Esophagus squamous epithelium (tissue), 5 donors: ENCODE measurements around the gene ZDHHC20. TPM values are rescaled to one million over a fixed set of nuclear protein-coding genes. Genes with fewer than 3 reads are reported as not detected.

Source experiments
- DNase-seq: peaks from one replicate; lab custom pipeline; 2025; lab: John Stamatoyannopoulos, UW
- H3K27ac ChIP-seq, 4 donors: fragments of 200-600 bp; sonication (generic); one replicate each; pipeline ENCODE4 v1.5.1; 2016 to 2019; ENCODE audit warnings: mild to moderate bottlenecking in 1 of 4
- H3K27me3 ChIP-seq, 4 donors: fragments of 200-600 bp; sonication (generic); 1 replicate in 3 of 4; 2 replicates in 1 of 4; pipeline versions ENCODE4 v1.5.1 to v1.6.0; 2017 to 2021; ENCODE audit warnings: antibody characterized with exemption in 1 of 4
- H3K36me3 ChIP-seq, 3 donors: fragments of 200-600 bp; sonication (generic); one replicate each; pipeline ENCODE4 v1.5.1; 2016 to 2019
- H3K4me1 ChIP-seq, 3 donors: fragments of 200-600 bp; sonication (generic); one replicate each; pipeline ENCODE4 v1.5.1; 2017 to 2019
- H3K4me3 ChIP-seq, 4 donors: fragments of 200-600 bp; sonication (generic); 1 replicate in 3 of 4; 2 replicates in 1 of 4; pipeline ENCODE4 v1.5.1; 2016 to 2019; ENCODE audit warnings: mild to moderate bottlenecking in 2 of 4, moderate library complexity in 1 of 4
- H3K9me3 ChIP-seq, 3 donors: fragments of 200-600 bp; sonication (generic); one replicate each; pipeline ENCODE4 v1.5.1; 2016 to 2019
- POLR2A ChIP-seq, 4 donors: fragments of 450-650 bp; IDR thresholded peaks; one replicate each; pipeline ENCODE4 v1.6.1; 2017; ENCODE audit warnings: antibody characterized with exemption in 4 of 4, mild to moderate bottlenecking in 4 of 4, moderate library complexity in 3 of 4
- WGBS, 2 donors: methylation state at CpG; one replicate each; pipeline ENCODE4 v1.1.5; 2018; 5-methylcytosine and 5-hydroxymethylcytosine counted together
- intact Hi-C: fragments of 100-400 bp; cut with DNase I; formaldehyde crosslinking; loops from one replicate; pipeline ENCODE4 v1.15.0; 2022
- total RNA-seq, 4 donors: library from RNA; depleted of rRNA; stranded (reverse); fragments of >200 nt; gene quantifications; one replicate each; pipeline ENCODE4 v1.1.0, GENCODE V29; 2016
- TF ChIP-seq, protein P1 (sequence below), 6 experiments: fragments of 450-650 bp in 4 of 6; fragments of 200-600 bp in 2 of 6; sonication (generic) in 2 of 6; IDR thresholded peaks; one replicate each; pipeline ENCODE4 v1.5.1; 2016 to 2019; ENCODE audit warnings: antibody characterized with exemption in 6 of 6, mild to moderate bottlenecking in 4 of 6, moderate library complexity in 4 of 6
- donor health status: DM: yes; HTN: yes; CAD: no.

ZDHHC20 gene
- total RNA-seq, 4 donors from 2014 or later, result 64.0 to 83.9 (median 74.9) TPM

GRCh38 chr13:21475115-21475514 is 16.0 kb upstream of the ZDHHC20 start:
- TF ChIP-seq, protein P1, sequence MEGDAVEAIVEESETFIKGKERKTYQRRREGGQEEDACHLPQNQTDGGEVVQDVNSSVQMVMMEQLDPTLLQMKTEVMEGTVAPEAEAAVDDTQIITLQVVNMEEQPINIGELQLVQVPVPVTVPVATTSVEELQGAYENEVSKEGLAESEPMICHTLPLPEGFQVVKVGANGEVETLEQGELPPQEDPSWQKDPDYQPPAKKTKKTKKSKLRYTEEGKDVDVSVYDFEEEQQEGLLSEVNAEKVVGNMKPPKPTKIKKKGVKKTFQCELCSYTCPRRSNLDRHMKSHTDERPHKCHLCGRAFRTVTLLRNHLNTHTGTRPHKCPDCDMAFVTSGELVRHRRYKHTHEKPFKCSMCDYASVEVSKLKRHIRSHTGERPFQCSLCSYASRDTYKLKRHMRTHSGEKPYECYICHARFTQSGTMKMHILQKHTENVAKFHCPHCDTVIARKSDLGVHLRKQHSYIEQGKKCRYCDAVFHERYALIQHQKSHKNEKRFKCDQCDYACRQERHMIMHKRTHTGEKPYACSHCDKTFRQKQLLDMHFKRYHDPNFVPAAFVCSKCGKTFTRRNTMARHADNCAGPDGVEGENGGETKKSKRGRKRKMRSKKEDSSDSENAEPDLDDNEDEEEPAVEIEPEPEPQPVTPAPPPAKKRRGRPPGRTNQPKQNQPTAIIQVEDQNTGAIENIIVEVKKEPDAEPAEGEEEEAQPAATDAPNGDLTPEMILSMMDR (IDR thresholded peaks at IDR 0.05), result no peak
- TF ChIP-seq POLR2A (IDR thresholded peaks at IDR 0.05), result no peak
- Histone ChIP-seq H3K27me3 (no peaks in the 10 kb centered on the region), H3K9me3 (peaks cover 0 to 9% (median 0%) of the 10 kb centered on the region in 3 donors), H3K36me3 (no peaks in the 10 kb centered on the region), H3K27ac (no peak overlapping the region), H3K4me1 (peaks cover 5 to 27% (median 8%) of the 10 kb centered on the region in 3 donors), H3K4me3 (no peak overlapping the region)
- intact Hi-C loops, result loop anchor here (5.0 to 10.0 kb wide), 2 partner anchors 178 to 530 kb away; no protein-coding TSS in a partner anchor
- 23 to 57% methylated on average over 2 to 6 of the region's 6 CpGs for WGBS, 2 donors
- no peak for DNase-seq

DNA sequence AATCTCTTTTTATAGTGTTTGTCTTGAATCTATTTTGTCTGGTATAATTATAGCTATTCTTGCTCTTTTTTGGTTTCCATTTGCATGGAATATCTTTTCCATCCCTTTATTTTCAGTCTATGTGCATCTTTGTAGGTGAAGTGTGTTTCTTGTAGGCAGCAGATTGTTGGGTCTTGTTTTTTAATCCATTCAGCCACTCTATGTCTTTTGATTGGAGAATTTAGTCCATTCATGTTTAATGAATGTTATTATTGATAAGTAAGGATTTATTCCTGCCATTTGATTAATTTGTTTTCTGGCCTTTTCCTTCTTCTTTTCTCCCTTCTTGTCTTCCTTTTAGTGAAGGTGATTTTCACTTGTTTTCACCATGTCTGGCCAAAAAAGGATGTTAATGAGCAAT is 11.7 kb upstream of the ZDHHC20 start:
- Histone ChIP-seq H3K4me1 (peaks cover 0 to 6% (median 0%) of the 10 kb centered on the region in 3 donors), H3K9me3 (peaks cover 0 to 9% (median 0%) of the 10 kb centered on the region in 3 donors), H3K4me3 (no peak overlapping the region), H3K36me3 (no peaks in the 10 kb centered on the region), H3K27me3 (no peaks in the 10 kb centered on the region), H3K27ac (no peak overlapping the region)
- TF ChIP-seq, protein P1 (IDR thresholded peaks at IDR 0.05), result no peak
- no peak for TF ChIP-seq POLR2A (IDR thresholded peaks at IDR 0.05)
- intact Hi-C loops, result loop anchor here (10.0 kb wide), 1 partner anchor 526 kb away; no protein-coding TSS in a partner anchor
- no peak for DNase-seq

DNA sequence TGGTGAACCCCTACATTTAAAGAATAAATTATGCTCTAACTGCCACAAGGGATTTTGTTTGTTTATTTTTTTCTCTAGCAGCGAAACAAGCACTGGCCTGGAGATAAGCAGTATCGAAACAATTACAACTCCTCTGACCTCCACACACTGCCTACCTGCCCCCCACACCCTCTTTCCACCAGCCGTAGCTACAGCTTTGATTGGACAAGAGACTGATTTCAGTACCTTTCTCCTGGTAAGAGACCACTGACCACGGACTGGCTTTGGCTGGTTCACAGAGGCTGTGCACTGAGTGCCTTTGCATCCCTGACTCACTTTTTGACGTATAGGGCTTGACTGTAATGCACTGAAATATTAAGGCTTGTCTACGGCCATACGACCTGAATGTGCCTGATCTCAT is 7.4 kb upstream of the ZDHHC20 start:
- no peak overlapping the region for H3K4me3 ChIP-seq
- no peak for TF ChIP-seq POLR2A (IDR thresholded peaks at IDR 0.05)
- TF ChIP-seq, protein P1 (IDR thresholded peaks at IDR 0.05), result no peak
- H3K27me3 ChIP-seq, result no peaks in the 10 kb centered on the region
- no peak for DNase-seq
- no peak overlapping the region for H3K27ac ChIP-seq
- intact Hi-C loops, result no loop called here
- no peaks in the 10 kb centered on the region for H3K4me1 ChIP-seq
- no peaks in the 10 kb centered on the region for H3K36me3 ChIP-seq
- H3K9me3 ChIP-seq, result peaks cover 0 to 9% (median 0%) of the 10 kb centered on the region in 3 donors
- whole genome bisulfite sequencing, 2 donors, result 59 to 67% methylated on average over 7 of the region's 7 CpGs

GRCh38 chr13:21465710-21466160 is 6.6 kb upstream of the ZDHHC20 start:
- DNase-seq, result no peak
- H3K9me3 ChIP-seq, result peaks cover 0 to 2% (median 0%) of the 10 kb centered on the region in 3 donors
- H3K27ac ChIP-seq, result no peak overlapping the region
- no peak for TF ChIP-seq POLR2A (IDR thresholded peaks at IDR 0.05)
- TF ChIP-seq, protein P1 (IDR thresholded peaks at IDR 0.05), result no peak
- H3K36me3 ChIP-seq, result no peaks in the 10 kb centered on the region
- H3K4me3 ChIP-seq, result no peak overlapping the region
- H3K27me3 ChIP-seq, result no peaks in the 10 kb centered on the region
- 50 to 51% methylated on average over 9 of the region's 9 CpGs for WGBS, 2 donors
- no peaks in the 10 kb centered on the region for H3K4me1 ChIP-seq
- intact Hi-C loops, result no loop called here

DNA sequence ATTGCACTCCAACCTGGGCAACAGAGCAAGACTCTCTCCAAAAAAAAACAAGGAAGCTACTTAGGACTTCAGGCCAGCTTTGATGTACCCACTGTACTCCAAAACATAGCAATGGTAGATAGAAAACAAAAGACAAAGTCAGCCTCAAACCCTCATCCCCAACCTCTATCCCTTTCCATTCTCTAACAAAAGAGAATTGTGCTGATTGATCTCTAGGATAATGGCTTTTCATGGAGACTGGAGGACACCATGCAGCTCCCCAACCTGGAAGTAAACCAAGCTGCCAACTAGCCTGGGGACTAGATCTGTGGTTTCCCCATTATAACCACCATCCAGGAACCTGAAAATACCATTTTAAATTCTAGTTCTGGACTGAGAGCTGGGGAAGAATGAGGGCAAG is 4.3 kb upstream of the ZDHHC20 start:
- Histone ChIP-seq H3K27ac (no peak overlapping the region), H3K9me3 (no peaks in the 10 kb centered on the region), H3K27me3 (no peaks in the 10 kb centered on the region), H3K4me3 (no peak overlapping the region), H3K36me3 (no peaks in the 10 kb centered on the region), H3K4me1 (peaks cover 0 to under 1% (median 0%) of the 10 kb centered on the region in 3 donors)
- intact Hi-C loops, result no loop called here
- no peak for TF ChIP-seq POLR2A (IDR thresholded peaks at IDR 0.05)
- TF ChIP-seq, protein P1 (IDR thresholded peaks at IDR 0.05), result no peak
- no peak for DNase-seq
